Measurements from ENCODE around the gene TMEM231. TPM values are rescaled to one million over a fixed set of nuclear protein-coding genes. Genes with fewer than 3 reads are reported as not detected.

TMEM231 gene
- total RNA-seq, 1 donor from 2014 or later = 8.0 TPM

DNA sequence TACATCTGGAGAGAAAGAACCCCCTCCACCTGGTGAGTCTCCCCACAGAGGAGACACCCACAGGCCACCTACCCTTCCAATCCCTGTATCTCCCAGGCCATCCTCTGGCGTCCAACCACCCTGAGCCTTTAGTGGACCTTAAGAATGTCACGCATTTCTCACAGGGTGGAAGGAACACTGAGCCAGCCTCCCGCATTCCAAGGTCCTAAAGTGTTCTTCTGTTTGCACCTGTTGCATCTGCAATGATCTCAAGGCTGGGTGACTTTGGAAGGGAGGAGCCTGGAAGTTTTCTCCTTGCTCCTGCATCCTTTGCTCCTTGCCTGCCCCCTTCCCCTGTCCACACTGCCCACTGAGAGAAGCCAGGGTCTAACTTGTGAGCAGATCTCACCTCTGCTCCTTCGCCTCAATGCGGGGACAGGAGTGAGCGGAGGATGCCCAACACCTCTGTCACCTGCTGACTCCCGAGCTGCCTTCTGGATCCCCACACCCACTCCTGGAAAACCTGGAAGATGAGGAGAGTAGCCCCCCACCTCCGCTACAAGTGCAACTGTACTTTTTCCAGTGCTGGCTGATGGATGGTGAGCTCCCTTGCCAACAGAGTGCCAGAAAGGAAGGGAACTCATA lies 23.8 kb downstream of the TMEM231 start:
- DNase-seq = no peak

DNA sequence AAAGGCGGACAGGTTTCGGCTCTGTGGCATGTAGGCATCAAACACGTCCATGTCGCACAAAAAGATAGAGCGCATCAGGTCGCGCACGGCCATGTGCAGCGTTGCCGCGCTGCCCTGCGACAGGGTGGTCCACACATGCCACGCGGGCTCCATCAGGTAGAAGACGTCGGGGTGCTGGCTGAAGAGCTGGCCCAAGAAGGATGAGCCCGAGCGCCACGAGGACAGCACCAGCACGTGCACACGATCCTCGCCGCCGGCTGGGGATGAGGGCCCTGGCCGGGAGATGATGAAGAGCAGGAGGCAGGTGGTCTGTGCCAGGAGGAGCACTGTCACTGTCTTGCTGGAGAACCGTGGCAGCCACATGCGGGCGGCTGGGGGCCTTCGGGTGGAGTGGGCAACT lies 26.1 kb downstream of the TMEM231 start:
- no peak for DNase-seq

DNA sequence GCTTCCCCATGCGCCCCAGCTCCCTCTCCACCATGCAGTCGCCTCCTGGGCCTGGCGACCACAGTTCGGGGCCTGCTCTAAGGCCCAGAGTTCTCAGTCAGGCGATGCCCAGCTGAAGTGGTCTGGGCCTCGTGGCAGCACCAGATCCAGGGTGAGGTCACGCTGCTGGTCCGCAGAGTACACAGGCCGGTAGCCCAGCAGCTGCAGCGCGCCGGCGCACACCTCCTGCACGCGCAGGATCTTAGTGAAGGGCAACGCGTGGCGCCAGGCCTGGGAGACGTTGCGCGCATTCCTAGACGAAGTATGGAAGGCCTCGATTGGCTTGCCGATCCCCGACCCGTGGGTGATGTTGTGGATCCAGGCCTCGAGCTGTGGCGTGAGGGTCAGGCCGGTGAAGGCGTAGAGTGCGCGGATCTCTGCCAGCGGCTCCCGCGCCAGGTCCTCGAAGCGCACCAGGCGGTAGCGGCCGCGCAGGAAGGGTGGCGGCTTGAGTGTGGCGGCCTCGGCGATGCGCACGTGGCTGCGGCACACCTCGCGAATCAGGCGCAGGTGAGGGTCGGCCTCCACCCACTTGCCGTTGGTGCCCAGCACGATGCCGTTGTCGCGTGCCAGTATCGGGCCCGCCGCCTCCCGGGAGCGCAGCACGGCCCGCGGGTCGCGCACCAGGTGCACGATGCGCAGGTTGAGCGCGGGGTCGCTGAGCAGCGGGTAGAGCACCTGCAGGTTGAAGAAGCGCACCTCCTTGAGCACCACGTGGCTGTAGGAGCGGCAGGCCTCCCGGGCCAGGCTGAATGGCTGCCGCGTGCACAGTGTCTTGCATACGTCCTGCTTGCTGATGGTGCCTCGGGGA lies 26.8 kb downstream of the TMEM231 start:
- no peak for DNase-seq

DNA sequence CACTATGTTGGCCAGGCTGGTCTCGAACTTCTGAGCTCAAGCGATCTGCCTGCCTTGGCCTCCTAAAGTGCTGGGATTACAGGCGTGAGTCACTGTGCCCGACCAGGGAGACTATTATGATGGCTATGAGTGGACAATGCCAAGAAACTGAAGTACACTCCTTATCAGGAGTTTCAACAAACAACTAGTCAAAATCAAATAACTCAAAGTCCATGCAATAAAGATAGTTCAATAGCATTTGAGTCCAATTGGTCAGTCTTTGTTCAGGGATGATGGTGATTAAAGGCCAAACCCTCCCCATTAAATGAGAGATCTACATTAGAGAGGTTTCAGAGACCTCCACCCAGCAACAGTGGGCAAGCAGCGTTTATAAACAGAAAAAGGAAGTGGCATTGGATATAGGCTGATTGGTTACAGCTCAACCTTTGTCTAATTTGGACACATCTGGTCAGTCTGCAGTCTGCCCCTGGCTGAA lies 28.2 kb downstream of the TMEM231 start:
- no peak for DNase-seq

DNA sequence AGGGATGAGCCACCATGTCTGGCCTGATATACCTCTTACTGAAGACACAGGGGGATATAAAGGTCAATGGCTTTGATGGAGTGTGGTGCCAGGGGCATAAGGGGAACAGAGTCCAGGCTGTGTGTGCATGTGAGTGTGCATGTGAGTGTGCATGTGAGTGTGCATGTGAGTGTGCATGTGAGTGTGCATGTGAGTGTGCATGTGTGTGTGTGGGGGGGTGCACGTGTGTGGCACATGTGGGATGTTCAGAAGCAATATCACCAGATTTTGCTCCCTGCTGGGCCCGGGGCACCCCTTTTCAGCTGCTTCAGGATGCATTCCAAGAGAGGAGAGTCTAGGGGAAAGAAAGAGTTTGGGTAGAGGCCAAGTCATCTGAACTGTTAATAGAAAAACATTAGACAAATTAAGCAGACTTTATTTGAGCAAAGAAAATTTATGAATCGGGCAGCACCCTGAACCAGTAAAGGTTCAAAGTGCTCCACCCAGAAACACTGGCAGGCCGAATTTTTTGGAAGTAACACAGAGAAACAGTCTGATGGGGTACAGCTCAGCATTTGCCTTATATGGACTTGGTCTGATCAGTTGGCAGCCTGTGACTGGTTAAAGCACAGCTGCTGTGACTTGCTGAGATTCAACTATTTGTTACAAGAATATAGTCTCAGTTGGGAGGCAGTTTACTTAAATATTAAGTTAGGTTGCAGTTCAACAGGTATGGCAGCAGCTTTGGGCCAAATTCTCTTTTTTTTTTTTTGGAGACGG lies 29.8 kb downstream of the TMEM231 start:
- DNase-seq = no peak

- DNase-seq = no peak
Measured at GRCh38 chr16:75519175-75519574, 36.9 kb downstream of the TMEM231 start.

GRCh38 chr16:75516189-75516966 lies 39.7 kb downstream of the TMEM231 start:
- peak; percentile 65 for DNase-seq

- DNase-seq = no peak
Measured at GRCh38 chr16:75514296-75514695, 41.8 kb downstream of the TMEM231 start.

DNA sequence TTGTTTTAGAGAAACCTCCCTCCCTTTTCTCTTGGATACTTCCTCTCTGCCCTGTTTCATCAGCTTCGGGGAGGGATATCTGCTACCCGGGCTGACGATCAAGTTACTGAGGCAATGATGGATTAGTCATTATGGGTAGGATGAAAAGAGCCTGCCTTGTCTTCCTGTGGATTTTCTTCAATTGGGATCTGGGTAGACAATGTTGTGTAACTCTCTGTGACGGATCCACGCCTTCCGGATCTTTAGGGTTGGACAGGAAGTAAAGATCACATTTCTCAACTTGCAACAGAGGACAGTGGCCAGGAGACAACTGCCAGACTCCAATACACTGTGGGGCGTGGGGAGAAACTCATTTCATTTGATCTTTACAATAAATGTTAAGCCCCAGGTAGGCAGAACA lies 49.5 kb downstream of the TMEM231 start:
- DNase-seq = no peak

DNA sequence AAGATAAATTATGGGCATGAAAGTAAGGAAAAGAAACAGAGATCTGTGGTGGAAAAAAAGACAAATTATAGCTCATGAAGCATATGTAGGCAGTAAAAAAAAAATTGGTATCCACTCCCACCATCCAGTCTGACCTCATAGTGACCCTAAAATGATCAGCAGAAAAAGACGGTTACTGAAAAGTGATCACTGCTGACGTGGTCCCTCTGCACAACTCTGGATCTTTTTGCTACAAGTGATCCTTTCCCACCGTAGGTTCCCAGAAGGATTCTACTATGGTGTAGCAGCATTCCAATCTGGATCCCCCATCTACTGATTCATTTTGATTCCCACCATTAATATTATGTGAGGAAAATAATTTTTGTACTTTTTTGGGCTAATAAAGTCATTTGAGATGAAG lies 49.9 kb downstream of the TMEM231 start:
- no peak for DNase-seq

GRCh38 chr16:75503801-75504200 lies 52.3 kb downstream of the TMEM231 start:
- DNase-seq = no peak

- no peak for DNase-seq
Measured at GRCh38 chr16:75502916-75503605, 53.0 kb downstream of the TMEM231 start.

DNA sequence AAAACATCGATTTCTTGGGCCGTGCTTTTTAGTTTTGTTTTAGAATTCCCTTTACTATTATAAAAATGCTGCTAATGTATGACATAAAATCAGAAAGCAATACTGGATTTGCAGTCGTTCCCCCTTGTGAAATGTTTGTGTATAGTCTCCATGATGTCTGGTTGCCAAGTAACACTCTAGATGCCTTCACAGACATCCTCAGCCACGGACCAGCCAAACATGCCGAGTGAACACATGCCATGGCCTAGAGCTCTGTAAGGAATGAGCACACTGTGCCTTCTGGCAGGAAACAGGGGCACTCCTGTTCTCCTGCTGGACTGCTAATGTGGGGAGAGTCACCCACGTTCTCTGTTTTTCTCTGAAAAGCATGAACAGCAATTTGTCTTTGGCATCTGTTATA lies 54.2 kb downstream of the TMEM231 start:
- DNase-seq = peak; percentile 90

GRCh38 chr16:75501359-75501758 lies 54.7 kb downstream of the TMEM231 start:
- DNase-seq = no peak

DNA sequence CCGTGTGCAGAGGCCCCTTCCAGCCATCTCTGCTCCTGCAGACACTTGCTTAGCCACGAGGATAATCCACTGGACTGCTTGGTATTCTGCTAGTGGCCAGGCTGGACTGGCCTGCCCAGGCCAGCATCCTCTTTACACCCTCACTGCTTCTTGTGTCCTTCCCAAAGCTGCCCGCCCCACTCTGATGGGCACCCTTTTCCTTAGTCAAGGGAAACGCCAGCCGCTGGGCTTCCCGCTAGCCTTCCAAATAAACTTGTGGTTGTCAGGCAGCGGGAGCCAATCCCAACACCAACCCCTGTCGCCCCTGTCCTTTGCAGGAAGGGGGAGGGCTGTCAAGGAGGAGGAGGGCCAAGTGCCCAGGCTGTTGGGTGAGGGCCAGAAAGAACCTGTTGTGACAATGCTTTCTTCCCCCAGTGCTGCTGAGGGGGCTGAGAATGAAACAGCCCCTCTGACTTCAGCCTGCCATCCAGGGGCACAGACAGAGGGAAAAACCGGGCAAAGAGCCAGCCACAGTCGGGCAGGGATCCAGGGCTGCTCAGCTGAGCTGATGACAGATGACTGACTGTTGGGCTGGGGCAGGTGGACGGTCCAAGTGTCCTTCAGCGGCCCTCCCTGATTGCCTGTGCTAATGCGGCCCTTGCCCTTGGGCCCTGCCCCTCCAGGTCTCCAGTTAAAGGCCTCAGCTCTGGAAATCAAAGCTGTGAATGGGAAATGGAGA lies 57.3 kb downstream of the TMEM231 start:
- DNase-seq = peak; percentile 88

DNA sequence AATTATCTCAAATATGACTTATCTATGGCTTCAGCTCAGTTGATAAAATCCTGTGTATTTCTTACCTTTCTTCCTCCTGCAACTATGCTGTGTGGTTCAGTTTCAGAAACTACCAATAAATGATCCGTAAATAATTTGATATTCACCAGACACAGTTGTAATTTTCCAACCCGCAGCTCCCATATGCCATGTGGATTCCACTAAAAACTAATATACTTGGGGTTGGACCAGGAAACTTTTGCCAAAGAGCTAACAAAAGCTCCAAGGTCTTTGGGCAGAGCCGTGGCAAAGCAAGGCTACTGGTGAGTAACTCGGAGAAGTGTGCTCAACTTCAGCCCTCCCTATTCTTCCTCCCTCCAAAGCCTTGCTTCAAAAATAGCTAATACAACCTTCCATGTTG lies 58.5 kb downstream of the TMEM231 start:
- DNase-seq = peak; percentile 54

- DNase-seq = peak; percentile 71
Measured at GRCh38 chr16:75495076-75495674, 60.9 kb downstream of the TMEM231 start, which contains the start of gene CHST6. Gene CHST6, minus strand, starts transcription at chr16:75495441. Its CDS starts 15,613 bp downstream, at chr16:75479828.

DNA sequence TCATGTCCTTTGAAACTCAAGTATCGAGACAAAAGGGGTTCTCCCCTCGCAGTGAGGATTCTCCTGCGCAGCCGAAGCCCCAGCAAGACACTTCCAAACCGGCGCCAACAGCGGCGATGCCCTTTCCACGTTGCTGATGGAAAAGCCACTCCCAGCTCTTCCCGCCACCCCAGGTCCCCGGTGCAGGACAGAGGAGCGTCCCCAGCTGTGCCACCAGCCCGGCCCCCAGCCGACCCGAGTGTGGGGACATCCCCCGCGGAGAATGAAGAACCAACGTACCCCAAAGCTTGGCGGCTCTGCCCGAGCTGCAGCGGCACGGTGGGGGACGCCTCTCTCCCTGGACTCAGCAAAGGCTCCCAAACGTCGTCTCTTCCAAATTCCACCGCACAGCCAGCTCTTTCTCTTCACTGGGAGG lies 61.4 kb downstream of the TMEM231 start:
- DNase-seq = peak; percentile 28

GRCh38 chr16:75494184-75494583 lies 61.9 kb downstream of the TMEM231 start:
- no peak for DNase-seq

DNA sequence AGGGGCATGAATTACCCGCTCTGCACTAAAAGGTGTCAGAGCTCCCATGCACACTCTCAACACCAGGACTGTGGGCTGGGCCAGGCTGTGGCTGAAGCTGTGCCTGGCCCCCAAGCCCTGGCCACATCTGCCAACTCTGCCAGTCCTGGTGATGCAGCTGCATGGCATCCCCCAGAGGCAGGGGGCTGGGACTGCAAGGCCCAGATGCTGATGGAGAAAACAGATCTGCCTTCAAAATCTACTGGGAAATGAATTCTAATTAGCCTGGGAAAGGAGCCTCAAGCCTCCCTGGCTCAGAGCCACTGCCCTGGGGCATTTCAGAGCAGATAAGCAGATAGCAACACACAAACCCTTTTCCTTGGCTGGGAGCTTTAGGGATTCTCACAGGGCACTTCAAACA lies 64.2 kb downstream of the TMEM231 start:
- DNase-seq = peak; percentile 54

Data from tongue (tissue), 2 donors.